NCI-H2029 (cell line): Measurements from ENCODE around the gene SLC6A20.

Experiments
- DNase-seq: peaks from one replicate; lab custom pipeline; 2025; lab: John Stamatoyannopoulos, UW

Gene SLC6A20

GRCh38 chr3:45719655-45720487 lies 76.5 kb downstream of the SLC6A20 start:
- peak; percentile 16 for DNase-seq

- DNase-seq, result no peak
Measured at GRCh38 chr3:45716790-45717336, 79.5 kb downstream of the SLC6A20 start.

- DNase-seq, result no peak
Measured at GRCh38 chr3:45715945-45716344, 80.4 kb downstream of the SLC6A20 start.

GRCh38 chr3:45712434-45713110 lies 83.8 kb downstream of the SLC6A20 start:
- DNase-seq, result no peak

GRCh38 chr3:45711931-45712330 lies 84.4 kb downstream of the SLC6A20 start:
- DNase-seq, result no peak

GRCh38 chr3:45705839-45706808 lies 90.2 kb downstream of the SLC6A20 start:
- no peak for DNase-seq
